T-helper 1 cell treated with Interleukin-12 subunit alpha and Interleukin-12 subunit beta and Interleukin-4 antibody, amounts not matched to agents 30 μg/mL and 1 μg/mL, for 36 hours (primary cell): ENCODE results near the gene KIT.

ENCODE experiments used
- H3K27ac Mint-ChIP-seq: one replicate; pipeline ENCODE4 v1.8.0; 2021; ENCODE audit warnings: mild to moderate bottlenecking, mixed read lengths
- H3K27me3 Mint-ChIP-seq: one replicate; pipeline ENCODE4 v1.8.0; 2021; ENCODE audit warnings: low read depth, mixed read lengths
- H3K36me3 Mint-ChIP-seq: one replicate; pipeline ENCODE4 v1.8.0; 2021; ENCODE audit warnings: low read depth, mixed read lengths
- H3K4me1 Mint-ChIP-seq: one replicate; pipeline ENCODE4 v1.8.0; 2021; ENCODE audit warnings: low read depth, mixed read lengths
- H3K4me3 Mint-ChIP-seq: one replicate; pipeline ENCODE4 v1.8.0; 2021; ENCODE audit warnings: mild to moderate bottlenecking, moderate library complexity, mixed read lengths
- H3K9me3 Mint-ChIP-seq: one replicate; pipeline ENCODE4 v1.8.0; 2021; ENCODE audit warnings: mixed read lengths

Gene KIT

GRCh38 chr4:54675721-54676461, 18.1 kb downstream of the KIT start:
- Mint-ChIP-seq H3K27me3 (peaks cover 4% of the 10 kb centered on the region), H3K9me3 (no peaks in the 10 kb centered on the region), H3K27ac (no peak overlapping the region), H3K4me1 (no peaks in the 10 kb centered on the region), H3K36me3 (no peaks in the 10 kb centered on the region), H3K4me3 (no peak overlapping the region)

DNA sequence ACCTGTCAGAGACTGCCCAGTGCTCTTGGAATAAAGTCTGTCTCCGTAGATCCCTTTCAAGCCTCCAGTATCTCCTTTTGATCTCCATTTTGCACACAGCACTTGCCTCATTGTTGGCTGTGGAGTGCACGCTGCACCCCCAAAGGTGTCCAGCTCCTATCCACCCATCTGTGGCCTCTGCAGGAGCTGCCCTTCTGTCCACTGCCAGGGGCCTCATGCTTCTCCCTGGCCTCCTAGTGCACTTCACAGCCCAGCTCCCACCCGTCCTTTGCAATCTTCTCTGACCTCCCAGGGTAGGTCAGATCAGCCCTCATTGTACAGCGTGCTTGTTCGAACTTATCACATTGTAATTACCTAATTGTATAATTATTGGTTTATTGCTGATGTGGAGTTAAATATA, 18.9 kb downstream of the KIT start:
- no peaks in the 10 kb centered on the region for H3K9me3 Mint-ChIP-seq
- H3K27me3 Mint-ChIP-seq, result peaks cover 4% of the 10 kb centered on the region
- no peaks in the 10 kb centered on the region for H3K36me3 Mint-ChIP-seq
- H3K27ac Mint-ChIP-seq, result no peak overlapping the region
- no peak overlapping the region for H3K4me3 Mint-ChIP-seq
- H3K4me1 Mint-ChIP-seq, result no peaks in the 10 kb centered on the region

DNA sequence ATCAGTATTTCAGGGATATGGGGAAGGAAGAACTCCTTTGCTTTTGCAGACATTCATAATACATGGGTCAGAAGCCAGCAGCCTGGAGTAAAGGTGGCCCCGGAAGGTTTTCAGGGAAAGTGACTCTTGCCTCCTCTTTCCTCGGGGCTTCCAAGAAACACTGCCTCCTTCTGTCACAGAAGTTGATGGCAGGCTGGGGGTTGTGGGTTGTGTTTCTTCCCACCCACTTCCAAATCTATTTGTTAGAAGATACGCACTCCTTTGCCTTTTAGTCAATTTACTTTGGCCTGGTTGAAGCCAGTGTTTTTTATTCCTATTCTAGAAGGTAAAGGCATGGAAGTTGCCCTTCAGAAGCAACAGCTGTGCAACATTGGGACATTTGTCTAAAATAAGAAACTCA, 19.7 kb downstream of the KIT start:
- H3K4me3 Mint-ChIP-seq, result no peak overlapping the region
- no peak overlapping the region for H3K27ac Mint-ChIP-seq
- no peaks in the 10 kb centered on the region for H3K9me3 Mint-ChIP-seq
- no peaks in the 10 kb centered on the region for H3K4me1 Mint-ChIP-seq
- peaks cover 4% of the 10 kb centered on the region for H3K27me3 Mint-ChIP-seq
- no peaks in the 10 kb centered on the region for H3K36me3 Mint-ChIP-seq

GRCh38 chr4:54677853-54678650, 20.3 kb downstream of the KIT start:
- Mint-ChIP-seq H3K4me3 (no peak overlapping the region), H3K4me1 (no peaks in the 10 kb centered on the region), H3K9me3 (no peaks in the 10 kb centered on the region), H3K27me3 (peaks cover 4% of the 10 kb centered on the region), H3K36me3 (no peaks in the 10 kb centered on the region), H3K27ac (no peak overlapping the region)

GRCh38 chr4:54678826-54679225, 21.1 kb downstream of the KIT start:
- H3K4me3 Mint-ChIP-seq, result no peak overlapping the region
- H3K4me1 Mint-ChIP-seq, result peaks cover 3% of the 10 kb centered on the region

GRCh38 chr4:54679813-54680212, 22.1 kb downstream of the KIT start:
- H3K36me3 Mint-ChIP-seq, result no peaks in the 10 kb centered on the region
- H3K9me3 Mint-ChIP-seq, result no peaks in the 10 kb centered on the region
- H3K27ac Mint-ChIP-seq, result no peak overlapping the region
- H3K4me3 Mint-ChIP-seq, result no peak overlapping the region
- H3K4me1 Mint-ChIP-seq, result peaks cover 9% of the 10 kb centered on the region
- H3K27me3 Mint-ChIP-seq, result no peaks in the 10 kb centered on the region

More at GRCh38 chr4:54678826-54679225, 21.1 kb downstream of the KIT start:
- no peaks in the 10 kb centered on the region for H3K36me3 Mint-ChIP-seq
- H3K9me3 Mint-ChIP-seq, result no peaks in the 10 kb centered on the region
- no peak overlapping the region for H3K27ac Mint-ChIP-seq
- H3K27me3 Mint-ChIP-seq, result no peaks in the 10 kb centered on the region

DNA sequence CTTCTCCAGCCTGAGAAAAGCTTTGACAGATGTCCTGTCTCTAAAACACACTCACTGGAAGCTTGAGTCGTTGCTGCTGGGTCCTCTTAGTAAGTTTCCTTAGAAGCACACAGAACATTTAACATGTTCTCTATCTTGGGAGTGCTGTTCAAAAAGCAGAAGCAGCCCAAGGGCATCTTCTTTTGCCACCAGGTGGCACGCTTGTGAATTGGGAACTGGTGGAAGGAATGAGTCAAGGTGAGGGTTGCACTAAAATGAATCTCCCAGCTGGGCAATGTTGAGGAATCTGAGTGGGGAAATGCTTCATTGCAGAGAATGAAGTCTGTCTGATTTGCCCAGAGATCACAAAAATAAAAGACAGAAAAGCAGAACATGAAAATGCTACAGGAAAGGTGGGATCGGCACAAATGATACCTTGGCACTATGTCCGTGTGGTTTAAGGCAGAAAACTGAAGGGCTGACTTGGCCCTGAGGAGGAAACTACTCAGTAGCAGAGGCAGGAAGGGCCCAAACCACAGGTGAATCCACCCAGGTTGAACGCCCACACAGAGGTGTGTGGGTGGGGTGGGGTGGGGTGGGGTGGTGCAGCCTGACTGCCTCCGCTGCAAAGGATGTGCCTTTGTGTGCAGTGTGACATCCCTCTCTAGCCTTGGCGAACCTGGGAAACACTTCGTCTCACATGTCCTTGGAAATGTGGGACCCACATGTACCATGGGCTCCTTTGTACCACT, 26.0 kb downstream of the KIT start:
- Mint-ChIP-seq H3K4me3 (no peak overlapping the region), H3K27me3 (no peaks in the 10 kb centered on the region), H3K36me3 (no peaks in the 10 kb centered on the region), H3K9me3 (no peaks in the 10 kb centered on the region), H3K4me1 (peaks cover 19% of the 10 kb centered on the region), H3K27ac (no peak overlapping the region)

DNA sequence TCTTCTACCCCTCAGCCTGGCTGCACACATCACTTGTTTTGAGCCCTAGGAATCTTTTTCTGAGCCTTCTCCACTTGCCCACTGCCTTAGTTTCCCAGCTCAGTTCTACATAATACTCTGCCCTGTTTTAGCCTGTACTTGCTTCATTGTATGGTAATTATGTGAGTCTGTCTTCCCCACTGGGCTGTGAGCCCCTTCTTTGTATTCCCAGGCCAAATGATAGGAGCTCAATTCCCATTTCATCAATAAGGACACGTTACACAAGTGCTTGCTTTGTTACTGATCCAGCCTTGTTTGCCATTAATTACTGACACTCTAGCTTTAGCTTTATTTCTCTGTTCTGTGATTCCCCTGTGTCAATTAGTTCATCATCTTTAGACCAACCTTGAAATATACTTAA, 28.1 kb downstream of the KIT start:
- Mint-ChIP-seq H3K4me3 (no peak overlapping the region), H3K27ac (no peak overlapping the region), H3K9me3 (no peaks in the 10 kb centered on the region), H3K4me1 (peaks cover 19% of the 10 kb centered on the region), H3K27me3 (no peaks in the 10 kb centered on the region), H3K36me3 (no peaks in the 10 kb centered on the region)

DNA sequence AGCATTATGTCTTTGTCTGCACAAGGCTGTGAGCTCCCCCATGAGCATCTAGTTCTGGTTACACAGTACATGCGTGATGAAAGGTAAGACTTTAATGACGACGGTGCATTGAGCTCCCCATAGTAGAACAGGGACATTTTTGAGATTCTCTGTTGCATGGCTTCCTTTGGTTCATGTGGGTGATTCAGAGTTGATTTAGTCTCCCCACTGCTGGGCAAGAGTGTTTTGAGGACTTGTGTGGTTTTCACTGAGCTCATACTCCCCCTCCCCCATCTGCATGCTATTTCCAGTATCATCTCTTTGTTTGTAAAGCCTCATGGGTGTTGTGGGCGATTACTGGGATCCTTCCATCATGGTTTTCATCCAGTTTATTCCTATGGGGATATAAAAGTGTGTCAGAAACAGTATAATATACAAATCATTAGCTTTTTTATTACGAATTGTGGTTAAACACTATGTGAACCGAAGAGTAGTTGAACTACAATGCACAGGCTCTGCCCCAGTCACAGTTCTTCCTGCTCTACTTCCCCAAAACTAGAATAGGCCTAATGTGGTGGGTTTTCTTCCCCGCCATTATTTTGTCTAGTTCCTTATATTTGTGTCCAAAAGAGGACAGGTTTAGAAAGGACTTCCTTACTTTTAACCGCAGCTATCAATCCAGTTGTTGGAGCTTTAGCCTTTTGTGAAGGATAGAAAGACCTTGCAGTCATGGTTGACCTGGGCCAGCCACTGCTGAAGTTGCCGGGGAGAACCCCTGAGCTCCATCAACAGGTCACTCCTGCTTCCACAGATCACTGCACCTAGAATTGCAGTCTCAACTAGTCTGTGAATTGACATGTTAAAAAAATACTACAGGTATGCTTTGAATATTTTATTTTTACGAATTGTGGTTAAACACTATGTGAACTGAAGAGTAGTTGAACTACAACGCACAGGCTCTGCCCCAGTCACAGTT, 30.4 kb downstream of the KIT start:
- Mint-ChIP-seq H3K4me1 (peaks cover 19% of the 10 kb centered on the region), H3K36me3 (no peaks in the 10 kb centered on the region), H3K27me3 (no peaks in the 10 kb centered on the region), H3K4me3 (no peak overlapping the region), H3K9me3 (no peaks in the 10 kb centered on the region), H3K27ac (no peak overlapping the region)

GRCh38 chr4:54695337-54695736, 37.6 kb downstream of the KIT start:
- no peaks in the 10 kb centered on the region for H3K4me1 Mint-ChIP-seq
- no peaks in the 10 kb centered on the region for H3K9me3 Mint-ChIP-seq
- no peak overlapping the region for H3K4me3 Mint-ChIP-seq
- no peaks in the 10 kb centered on the region for H3K27me3 Mint-ChIP-seq
- no peak overlapping the region for H3K27ac Mint-ChIP-seq
- no peaks in the 10 kb centered on the region for H3K36me3 Mint-ChIP-seq

DNA sequence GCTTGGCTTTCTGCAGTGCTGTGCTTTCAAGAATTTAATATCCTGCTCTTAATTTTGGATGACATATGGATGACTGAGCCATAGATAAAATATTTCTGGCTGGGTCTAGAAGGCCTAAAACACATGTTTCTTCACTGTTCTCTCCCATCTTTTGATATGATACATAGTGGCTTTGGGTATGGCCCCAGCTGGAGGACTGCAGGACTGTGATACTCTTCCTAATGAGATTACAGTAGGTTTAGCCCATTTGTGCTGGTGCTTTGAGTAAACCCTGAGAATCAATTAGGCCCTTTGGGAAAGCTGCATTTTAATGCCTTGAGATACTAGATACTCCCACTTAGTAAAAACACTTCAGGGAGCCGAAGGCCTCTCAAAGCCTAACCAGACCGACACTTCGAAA, 38.0 kb downstream of the KIT start:
- Mint-ChIP-seq H3K9me3 (no peaks in the 10 kb centered on the region), H3K27me3 (peaks cover 3% of the 10 kb centered on the region), H3K4me3 (no peak overlapping the region), H3K4me1 (no peaks in the 10 kb centered on the region), H3K27ac (no peak overlapping the region), H3K36me3 (no peaks in the 10 kb centered on the region)

DNA sequence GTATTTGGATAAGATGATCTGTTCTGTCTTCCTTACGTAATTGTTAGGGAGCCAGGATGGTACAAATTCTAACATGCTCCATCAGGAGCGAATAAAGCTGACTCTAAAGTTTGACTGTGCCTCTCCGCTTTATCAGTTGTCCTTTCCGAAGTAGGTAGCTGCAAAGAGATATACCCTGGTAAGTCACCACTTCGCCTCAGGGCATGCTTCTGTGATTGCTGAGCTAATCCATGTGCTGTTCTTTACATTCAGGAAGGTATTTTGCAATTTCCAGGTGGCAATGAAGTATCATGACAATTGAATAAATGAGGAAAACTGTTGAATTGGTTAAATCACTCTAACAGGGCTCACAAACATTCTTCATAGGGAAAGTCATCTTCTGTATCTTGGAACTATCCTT, 38.9 kb downstream of the KIT start:
- Mint-ChIP-seq H3K9me3 (no peaks in the 10 kb centered on the region), H3K27ac (no peak overlapping the region)

GRCh38 chr4:54700986-54701385, 43.2 kb downstream of the KIT start:
- Mint-ChIP-seq H3K9me3 (no peaks in the 10 kb centered on the region), H3K27ac (no peak overlapping the region), H3K4me3 (no peak overlapping the region), H3K36me3 (no peaks in the 10 kb centered on the region), H3K4me1 (no peaks in the 10 kb centered on the region), H3K27me3 (peaks cover 11% of the 10 kb centered on the region)

More for the DNA sequence above, 38.9 kb downstream of the KIT start:
- no peak overlapping the region for H3K4me3 Mint-ChIP-seq
- no peaks in the 10 kb centered on the region for H3K4me1 Mint-ChIP-seq
- no peaks in the 10 kb centered on the region for H3K36me3 Mint-ChIP-seq
- H3K27me3 Mint-ChIP-seq, result peaks cover 3% of the 10 kb centered on the region

- no peak overlapping the region for H3K27ac Mint-ChIP-seq
- no peaks in the 10 kb centered on the region for H3K9me3 Mint-ChIP-seq
- no peak overlapping the region for H3K4me3 Mint-ChIP-seq
- H3K27me3 Mint-ChIP-seq, result peaks cover 17% of the 10 kb centered on the region
- no peaks in the 10 kb centered on the region for H3K4me1 Mint-ChIP-seq
- no peaks in the 10 kb centered on the region for H3K36me3 Mint-ChIP-seq
These were observed 45.4 kb downstream of the KIT start for GRCh38 chr4:54703182-54703581.
